OCI-LY1 (cell line): ENCODE data around the gene POU5F1.

Experiments used
- H2AFZ ChIP-seq: fragments of 200-600 bp; sonication (generic), shearing (Covaris generic); 2 replicates; pipeline ENCODE4 v1.6.0; 2014; ENCODE audit warnings: antibody characterized with exemption, mild to moderate bottlenecking, low read length
- H3F3A ChIP-seq: fragments of 200-600 bp; sonication (generic), shearing (Covaris generic); 2 replicates; pipeline ENCODE4 v1.6.0; 2014; ENCODE audit warnings: mild to moderate bottlenecking, antibody characterized with exemption, low read length, moderate library complexity; ENCODE audit not compliant: insufficient read depth
- H3K27ac ChIP-seq: fragments of 200-600 bp; sonication (generic); 2 replicates; pipeline ENCODE4 v1.5.1; 2014; ENCODE audit warnings: low read length, mixed run types, mild to moderate bottlenecking, low read depth; ENCODE audit not compliant: poor library complexity, severe bottlenecking
- H3K27me3 ChIP-seq: fragments of 200-600 bp; sonication (generic); 2 replicates; pipeline ENCODE4 v1.6.0; 2014; ENCODE audit warnings: antibody characterized with exemption, mild to moderate bottlenecking, low read length, moderate library complexity; ENCODE audit not compliant: insufficient read depth
- H3K36me3 ChIP-seq: fragments of 200-600 bp; sonication (generic); 2 replicates; pipeline ENCODE4 v1.6.1; 2014; ENCODE audit warnings: mild to moderate bottlenecking, antibody characterized with exemption, low read length, moderate library complexity, mixed read lengths; ENCODE audit not compliant: insufficient read depth
- H3K4me1 ChIP-seq: fragments of 200-600 bp; sonication (generic); 2 replicates; pipeline ENCODE4 v1.5.1; 2014; ENCODE audit warnings: mild to moderate bottlenecking, low read length, moderate library complexity; ENCODE audit not compliant: insufficient read depth, severe bottlenecking
- H3K4me2 ChIP-seq: fragments of 200-600 bp; sonication (generic), shearing (Covaris generic); 2 replicates; pipeline ENCODE4 v1.6.1; 2014; ENCODE audit warnings: low read length
- H3K4me3 ChIP-seq: fragments of 200-600 bp; sonication (generic); 2 replicates; pipeline ENCODE4 v1.5.1; 2014; ENCODE audit warnings: low read length, low read depth, mild to moderate bottlenecking, mixed read lengths; ENCODE audit not compliant: poor library complexity, severe bottlenecking
- H3K79me2 ChIP-seq: fragments of 200-600 bp; shearing (Covaris generic); 2 replicates; pipeline ENCODE4 v1.6.1; 2016; ENCODE audit warnings: mixed run types, low read length, mixed read lengths; ENCODE audit not compliant: insufficient read depth
- H3K9ac ChIP-seq: fragments of 200-600 bp; sonication (generic), shearing (Covaris generic); 2 replicates; pipeline ENCODE4 v1.6.1; 2014; ENCODE audit warnings: mild to moderate bottlenecking, low read length, mixed read lengths
- H3K9me2 ChIP-seq: fragments of 200-600 bp; sonication (generic), shearing (Covaris generic); 2 replicates; pipeline ENCODE4 v1.6.1; 2014; ENCODE audit warnings: low read depth, mild to moderate bottlenecking, low read length, mixed read lengths
- H3K9me3 ChIP-seq: fragments of 200-600 bp; shearing (Covaris generic); 2 replicates; pipeline ENCODE4 v1.6.1; 2014; ENCODE audit warnings: low read length, mixed read lengths
- H4K20me1 ChIP-seq: fragments of 200-600 bp; sonication (generic), shearing (Covaris generic); 2 replicates; pipeline ENCODE4 v1.6.0; 2016; ENCODE audit warnings: mild to moderate bottlenecking, low read length; ENCODE audit not compliant: insufficient read depth
- EZH2 ChIP-seq: fragments of 200-600 bp; sonication (generic), shearing (Covaris generic); IDR thresholded peaks from 2 replicates; pipeline ENCODE4 v1.8.0; 2017; ENCODE audit warnings: borderline replicate concordance, mixed run types, mild to moderate bottlenecking, antibody characterized with exemption, low read length, moderate library complexity, mixed read lengths
- TF ChIP-seq, protein P1 (sequence below): fragments of 200-600 bp; sonication (generic), shearing (Covaris generic); IDR thresholded peaks from 2 replicates; pipeline ENCODE4 v1.5.1; 2017; ENCODE audit warnings: mild to moderate bottlenecking, antibody characterized with exemption, low read length, moderate library complexity, mixed read lengths

POU5F1 gene

GRCh38 chr6:31208506-31208905 is 38.0 kb upstream of the POU5F1 start:
- H3F3A ChIP-seq = peaks cover 3% of the 10 kb centered on the region; the same call in 1 of the 2 replicates
- TF ChIP-seq EZH2 = no peak
- TF ChIP-seq, protein P1, sequence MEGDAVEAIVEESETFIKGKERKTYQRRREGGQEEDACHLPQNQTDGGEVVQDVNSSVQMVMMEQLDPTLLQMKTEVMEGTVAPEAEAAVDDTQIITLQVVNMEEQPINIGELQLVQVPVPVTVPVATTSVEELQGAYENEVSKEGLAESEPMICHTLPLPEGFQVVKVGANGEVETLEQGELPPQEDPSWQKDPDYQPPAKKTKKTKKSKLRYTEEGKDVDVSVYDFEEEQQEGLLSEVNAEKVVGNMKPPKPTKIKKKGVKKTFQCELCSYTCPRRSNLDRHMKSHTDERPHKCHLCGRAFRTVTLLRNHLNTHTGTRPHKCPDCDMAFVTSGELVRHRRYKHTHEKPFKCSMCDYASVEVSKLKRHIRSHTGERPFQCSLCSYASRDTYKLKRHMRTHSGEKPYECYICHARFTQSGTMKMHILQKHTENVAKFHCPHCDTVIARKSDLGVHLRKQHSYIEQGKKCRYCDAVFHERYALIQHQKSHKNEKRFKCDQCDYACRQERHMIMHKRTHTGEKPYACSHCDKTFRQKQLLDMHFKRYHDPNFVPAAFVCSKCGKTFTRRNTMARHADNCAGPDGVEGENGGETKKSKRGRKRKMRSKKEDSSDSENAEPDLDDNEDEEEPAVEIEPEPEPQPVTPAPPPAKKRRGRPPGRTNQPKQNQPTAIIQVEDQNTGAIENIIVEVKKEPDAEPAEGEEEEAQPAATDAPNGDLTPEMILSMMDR = no peak
- H4K20me1 ChIP-seq = no peaks in the 10 kb centered on the region

GRCh38 chr6:31205638-31206037 is 35.2 kb upstream of the POU5F1 start:
- Histone ChIP-seq H3K9me3 (no peaks in the 10 kb centered on the region), H3K27me3 (no peaks in the 10 kb centered on the region), H4K20me1 (no peaks in the 10 kb centered on the region), H3K9ac (no peak overlapping the region), H3K4me2 (peak overlapping the region; percentile 23; the same call in 1 of the 2 replicates), H3K4me3 (no peak overlapping the region), H3K9me2 (no peaks in the 10 kb centered on the region), H3K79me2 (no peaks in the 10 kb centered on the region), H3K4me1 (peaks cover 47% of the 10 kb centered on the region), H2AFZ (no peak overlapping the region), H3K36me3 (peaks cover 19% of the 10 kb centered on the region), H3K27ac (peak overlapping the region; percentile 40), H3F3A (peaks cover 10% of the 10 kb centered on the region)
- no peak for TF ChIP-seq EZH2
- TF ChIP-seq, protein P1 = no peak

More at GRCh38 chr6:31208506-31208905, 38.0 kb upstream of the POU5F1 start:
- Histone ChIP-seq H3K27ac (no peak overlapping the region), H3K4me3 (no peak overlapping the region), H3K36me3 (peaks cover 6% of the 10 kb centered on the region; the same call in 1 of the 2 replicates), H3K9ac (no peak overlapping the region), H2AFZ (no peak overlapping the region), H3K9me2 (no peaks in the 10 kb centered on the region), H3K4me1 (peaks cover 22% of the 10 kb centered on the region), H3K27me3 (no peaks in the 10 kb centered on the region), H3K79me2 (no peaks in the 10 kb centered on the region), H3K9me3 (no peaks in the 10 kb centered on the region), H3K4me2 (no peak overlapping the region)

DNA sequence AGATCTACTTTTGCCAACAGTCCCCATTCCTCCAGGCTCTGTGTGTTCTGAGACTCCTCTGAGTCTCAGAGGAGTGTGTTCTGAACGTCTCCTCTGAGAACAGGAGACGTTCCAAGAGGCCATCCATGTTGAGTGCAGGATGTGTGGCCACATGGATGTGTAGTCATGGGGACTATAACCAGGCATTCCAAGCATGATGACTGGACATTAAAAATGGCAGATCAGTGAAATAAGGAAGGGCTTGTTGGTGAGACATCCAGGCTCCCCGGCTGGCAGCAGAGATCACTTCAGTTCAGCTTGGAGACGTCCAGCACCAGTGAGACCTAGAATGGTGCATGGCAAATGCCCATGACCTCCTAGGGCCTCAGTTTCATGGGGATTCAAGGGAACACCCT is 34.3 kb upstream of the POU5F1 start:
- Histone ChIP-seq H3K9me2 (no peaks in the 10 kb centered on the region), H3K4me1 (peaks cover 52% of the 10 kb centered on the region), H3K27me3 (no peaks in the 10 kb centered on the region), H3K79me2 (peaks cover 7% of the 10 kb centered on the region), H3K4me3 (peak overlapping the region; percentile 51), H3K9ac (peak overlapping the region; percentile 62; the same call in 1 of the 2 replicates), H3K36me3 (peaks cover 28% of the 10 kb centered on the region), H3K4me2 (peak overlapping the region; percentile 72), H4K20me1 (no peaks in the 10 kb centered on the region), H3K27ac (peak overlapping the region; percentile 98), H2AFZ (no peak overlapping the region), H3F3A (peaks cover 10% of the 10 kb centered on the region), H3K9me3 (peaks cover 7% of the 10 kb centered on the region)
- TF ChIP-seq, protein P1 = no peak
- no peak for TF ChIP-seq EZH2
